GM12892 (cell line): Measurements from ENCODE around the gene NUAK1.

Experiments used
- DNase-seq: peaks from one replicate; pipeline ENCODE4 v3.0.0; 2011; ENCODE audit not compliant: insufficient read length
- FAIRE-seq: peaks from 2 replicates; lab custom pipeline; 2011; peaks lifted over from hg19 to GRCh38; lab: Jason Lieb, UNC
- POLR2A ChIP-seq: IDR thresholded peaks from 2 replicates; pipeline ENCODE4 v1.6.1; 2011; ENCODE audit warnings: low read depth, low read length, control low read depth
- POLR2AphosphoS5 ChIP-seq: IDR thresholded peaks from 2 replicates; pipeline ENCODE4 v1.6.1; 2011; ENCODE audit warnings: low read depth, low read length, control low read depth
- TAF1 ChIP-seq: IDR thresholded peaks from 2 replicates; pipeline ENCODE4 v1.6.1; 2011; ENCODE audit warnings: low read depth, mild to moderate bottlenecking, control low read depth, low read length, borderline replicate concordance

The NUAK1 gene

DNA sequence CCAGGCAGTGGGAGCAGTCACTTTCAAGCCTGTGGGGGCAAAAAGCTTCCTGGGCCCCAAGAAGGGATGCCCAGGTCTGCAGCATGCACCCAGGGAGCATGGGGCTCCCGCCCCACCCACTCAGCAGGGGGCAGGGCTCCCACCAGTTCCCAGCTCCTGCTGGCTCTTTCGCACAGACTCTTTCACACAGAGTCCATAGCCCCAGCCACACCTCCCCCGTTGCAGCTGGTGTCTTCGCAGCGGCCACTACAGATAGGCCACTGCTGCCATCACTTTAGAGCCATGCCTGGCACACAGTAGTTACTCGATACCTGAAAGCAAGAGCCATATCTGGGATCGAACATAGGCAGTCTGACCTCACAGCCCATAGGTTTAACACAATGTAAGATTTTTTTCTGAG, 98.2 kb downstream of the NUAK1 start:
- DNase-seq = no peak
- no peak for TF ChIP-seq TAF1
- no peak for TF ChIP-seq POLR2A
- TF ChIP-seq POLR2AphosphoS5 = no peak
- no peak for FAIRE-seq

- no peak for DNase-seq
These were observed 98.9 kb downstream of the NUAK1 start for GRCh38 chr12:106039646-106040404.

GRCh38 chr12:106039242-106039641, 99.5 kb downstream of the NUAK1 start:
- TF ChIP-seq TAF1 = no peak
- TF ChIP-seq POLR2AphosphoS5 = no peak
- no peak for TF ChIP-seq POLR2A
- FAIRE-seq (no peak), DNase-seq (no peak)

More at GRCh38 chr12:106039646-106040404, 98.9 kb downstream of the NUAK1 start:
- no peak for FAIRE-seq
- TF ChIP-seq TAF1 (no peak), POLR2A (no peak), POLR2AphosphoS5 (no peak)

- no peak for TF ChIP-seq TAF1
- DNase-seq (no peak), FAIRE-seq (no peak)
These were observed 101.0 kb downstream of the NUAK1 start for GRCh38 chr12:106037524-106038298.

GRCh38 chr12:106035421-106035820, 103.3 kb downstream of the NUAK1 start:
- DNase-seq (no peak), FAIRE-seq (no peak)
- TF ChIP-seq POLR2A = no peak
- TF ChIP-seq POLR2AphosphoS5 = no peak
- no peak for TF ChIP-seq TAF1

DNA sequence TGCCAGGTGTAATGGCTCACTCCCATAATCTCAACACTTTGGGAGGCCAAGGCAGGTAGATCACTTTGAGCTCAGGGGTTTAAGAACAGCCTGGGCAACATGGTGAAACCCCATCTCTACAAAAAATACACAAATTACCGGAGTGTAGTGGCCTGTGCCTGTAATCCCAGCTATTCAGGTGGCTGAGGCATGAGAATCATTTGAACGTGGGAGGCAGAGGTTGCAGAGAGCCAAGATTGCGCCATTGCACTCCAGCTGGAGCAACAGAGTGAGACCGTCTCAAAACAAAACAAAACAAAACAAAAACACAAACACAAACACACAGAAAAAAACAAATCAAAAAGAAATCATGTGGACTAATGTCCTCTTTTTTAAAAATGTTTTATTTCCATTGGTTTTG, 104.4 kb downstream of the NUAK1 start:
- TF ChIP-seq POLR2AphosphoS5 (no peak), POLR2A (no peak), TAF1 (no peak)
- no peak for DNase-seq
- FAIRE-seq = no peak

- DNase-seq (no peak), FAIRE-seq (no peak)
- TF ChIP-seq TAF1 (no peak), POLR2A (no peak), POLR2AphosphoS5 (no peak)
These were observed 105.5 kb downstream of the NUAK1 start for GRCh38 chr12:106033161-106033675.

GRCh38 chr12:106032623-106032925, 106.2 kb downstream of the NUAK1 start:
- no peak for DNase-seq
- FAIRE-seq = no peak
- TF ChIP-seq POLR2AphosphoS5 = no peak
- no peak for TF ChIP-seq POLR2A

DNA sequence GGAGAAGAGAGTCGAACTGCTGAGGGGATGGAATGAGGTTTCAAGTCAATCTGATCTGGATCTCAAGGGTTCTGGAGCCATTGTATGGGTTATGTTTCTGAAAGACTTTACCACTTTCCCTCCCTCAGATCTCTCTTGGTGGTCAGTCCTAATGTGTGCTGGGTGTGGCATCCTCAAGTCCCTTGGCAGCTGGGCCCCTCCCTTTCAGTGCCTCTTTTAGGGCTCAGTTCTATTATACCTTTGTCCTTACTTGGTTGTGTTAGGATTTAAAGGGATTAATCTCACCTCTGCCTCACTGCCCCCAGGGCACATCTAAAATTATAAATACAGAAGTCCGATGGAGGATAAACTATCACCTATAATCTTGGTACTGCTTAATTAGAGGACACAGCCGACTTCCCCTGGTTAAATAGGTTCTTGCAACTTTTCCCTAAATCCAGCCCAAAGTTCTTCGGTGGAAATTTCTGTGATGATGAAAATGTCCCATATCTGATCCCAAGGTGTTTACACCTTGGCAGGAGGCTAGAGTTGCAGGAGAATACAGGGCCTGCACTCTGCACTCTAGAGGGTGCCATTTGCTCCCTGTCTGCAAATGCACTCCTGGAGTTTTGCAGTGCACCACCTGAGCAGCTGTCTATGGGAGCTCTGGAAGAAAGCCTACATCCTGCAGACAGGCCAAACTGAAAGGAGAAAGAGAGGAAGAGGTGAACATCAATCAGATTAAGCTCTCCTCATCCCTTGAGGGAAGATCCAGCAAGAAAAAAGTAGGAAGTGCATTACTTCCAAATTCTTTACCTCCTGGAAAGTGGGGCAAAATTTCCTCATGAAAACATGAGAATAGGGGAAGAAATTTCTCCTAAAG, 106.8 kb downstream of the NUAK1 start:
- no peak for TF ChIP-seq POLR2A
- TF ChIP-seq POLR2AphosphoS5 = no peak
- no peak for TF ChIP-seq TAF1
- FAIRE-seq = no peak
- DNase-seq = no peak

DNA sequence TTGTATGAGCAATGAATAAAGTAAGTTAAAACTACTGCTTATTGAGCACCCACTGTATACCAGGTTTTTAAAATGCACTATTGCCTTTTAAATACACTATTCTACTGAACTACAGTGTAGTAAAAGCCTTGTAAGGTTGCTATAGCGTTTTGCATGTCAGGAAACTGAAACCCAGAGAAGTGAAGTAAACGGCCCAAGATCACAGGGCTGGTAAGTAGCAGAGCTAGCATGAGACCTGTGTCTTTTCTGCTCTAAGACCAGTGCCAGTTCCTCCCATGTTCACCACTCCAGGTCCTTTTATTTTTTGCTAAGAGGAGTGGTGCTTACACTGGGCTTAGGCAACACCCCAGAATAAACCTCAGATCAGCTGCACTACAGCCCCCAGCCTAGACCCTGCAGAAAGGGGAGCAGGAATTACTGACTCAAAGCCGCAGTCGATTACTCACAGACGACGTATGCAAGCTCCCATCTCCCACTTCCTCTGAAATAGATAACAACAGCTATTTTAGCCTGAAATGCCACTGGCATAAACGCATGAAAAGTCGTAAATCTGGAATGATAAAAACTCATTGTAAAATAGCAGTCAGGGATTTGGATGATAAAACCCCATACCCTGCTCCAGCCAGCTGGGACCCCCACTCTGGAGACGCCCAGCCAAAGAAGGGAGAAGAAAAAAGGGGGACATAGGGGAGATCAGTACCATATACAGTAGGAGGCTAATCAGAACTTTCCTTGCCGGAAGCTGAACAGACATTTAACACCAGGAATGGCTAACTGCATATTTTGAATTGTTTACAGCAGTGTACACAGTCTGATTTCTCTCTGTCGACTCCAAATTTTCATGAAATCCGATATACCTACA, 108.3 kb downstream of the NUAK1 start:
- FAIRE-seq = no peak
- TF ChIP-seq POLR2AphosphoS5 (no peak), TAF1 (no peak), POLR2A (no peak)
- DNase-seq = no peak
